GM12892 (cell line): ENCODE measurements around the gene UNC13A.

ENCODE experiments used
- POLR2A ChIP-seq: IDR thresholded peaks from 2 replicates; pipeline ENCODE4 v1.6.1; 2011; ENCODE audit warnings: low read depth, low read length, control low read depth
- TAF1 ChIP-seq: IDR thresholded peaks from 2 replicates; pipeline ENCODE4 v1.6.1; 2011; ENCODE audit warnings: low read depth, mild to moderate bottlenecking, control low read depth, low read length, borderline replicate concordance

GRCh38 chr19:17648786-17649185 lies 39.4 kb downstream of the UNC13A start:
- TF ChIP-seq POLR2A = no peak
- no peak for TF ChIP-seq TAF1
